HUES64 (cell line): ENCODE data around the gene KNSTRN.
A peak's percentile ranks its signal among the peaks of the same experiment; 100 is the strongest.

Experiments
- H3K27ac ChIP-seq: 2 replicates; pipeline ENCODE4 v1.7.0; 2013; ENCODE audit warnings: low read depth, low read length, inconsistent platforms
- H3K27me3 ChIP-seq: 2 replicates; pipeline ENCODE4 v1.6.1; 2013; ENCODE audit warnings: mild to moderate bottlenecking, low read length; ENCODE audit not compliant: insufficient read depth
- H3K36me3 ChIP-seq: 2 replicates; pipeline ENCODE4 v1.6.1; 2013; ENCODE audit warnings: mild to moderate bottlenecking, low read length; ENCODE audit not compliant: insufficient read depth
- H3K4me1 ChIP-seq: 2 replicates; pipeline ENCODE4 v1.6.1; 2013; ENCODE audit warnings: mild to moderate bottlenecking, low read length, moderate library complexity; ENCODE audit not compliant: insufficient read depth
- H3K4me3 ChIP-seq: 2 replicates; pipeline ENCODE4 v1.5.1; 2013; ENCODE audit warnings: mild to moderate bottlenecking, low read length, moderate library complexity
- H3K9ac ChIP-seq: 2 replicates; pipeline ENCODE4 v1.6.1; 2013; ENCODE audit warnings: mild to moderate bottlenecking, low read depth, low read length
- H3K9me3 ChIP-seq: 2 replicates; pipeline ENCODE4 v1.6.1; 2013; ENCODE audit warnings: low read depth, low read length; ENCODE audit not compliant: insufficient read depth
- WGBS: fragments of 150-250, 120-280 bp; methylation state at CpG from one replicate; pipeline ENCODE4 v1.1.7; 2013; ENCODE audit warnings: missing lambda C conversion rate; 5-methylcytosine and 5-hydroxymethylcytosine counted together

KNSTRN gene

DNA sequence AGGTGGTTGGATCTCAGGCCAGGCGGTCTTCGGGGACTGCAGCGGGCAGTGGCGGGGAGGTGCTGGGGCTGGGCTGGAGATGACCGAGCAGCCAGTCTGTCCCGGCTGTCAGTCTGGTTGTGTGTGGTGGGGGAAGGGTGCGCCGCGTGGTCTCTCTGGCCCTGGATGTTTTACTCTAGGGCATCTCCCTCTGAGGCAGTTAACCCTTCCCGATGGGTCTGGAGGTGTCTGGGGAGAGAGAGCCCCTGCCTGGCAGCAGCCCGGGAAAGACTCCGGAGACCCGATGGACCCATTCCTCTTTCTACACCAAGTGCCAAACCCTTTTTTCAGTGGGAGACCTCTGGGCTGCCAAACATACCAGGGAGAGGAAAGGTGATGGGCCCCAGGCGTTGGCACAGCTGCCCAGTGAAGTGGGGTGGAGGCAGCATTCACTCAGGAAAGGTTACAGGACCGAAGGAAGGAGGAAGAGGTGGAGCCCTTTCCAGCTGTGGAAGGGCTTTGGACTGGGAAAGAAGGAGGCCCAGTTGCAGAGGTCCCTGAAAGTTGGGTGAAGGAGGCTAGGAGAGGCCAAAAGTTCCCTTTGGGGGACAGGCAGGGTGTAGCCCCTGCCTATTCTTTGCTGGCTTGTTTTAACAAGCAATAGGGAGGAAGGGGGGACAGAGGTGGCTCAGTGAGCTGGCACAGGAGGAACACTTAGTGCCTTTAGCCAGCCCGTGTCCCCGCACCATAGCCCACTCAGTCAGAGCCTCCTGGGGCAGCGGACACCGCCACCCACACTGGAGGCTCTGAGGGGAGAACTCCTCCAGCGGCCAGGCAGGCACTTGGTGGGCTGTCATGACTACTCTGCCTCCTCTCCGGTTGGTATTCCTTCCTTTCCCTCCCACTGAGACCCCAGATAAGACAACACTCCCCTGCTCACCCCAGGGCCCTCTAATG, 55.5 kb downstream of the KNSTRN start:
- H3K4me3 ChIP-seq, result peak overlapping the region; percentile 66
- WGBS, result 26% methylated on average over 19 of the region's 21 CpGs

GRCh38 chr15:40438712-40439111, 56.2 kb downstream of the KNSTRN start:
- 0 out of 2 replicates have a peak overlapping the region, but pooled peaks have one; percentile 76 for H3K9ac ChIP-seq
- no peaks in the 10 kb centered on the region for H3K36me3 ChIP-seq
- H3K27me3 ChIP-seq, result peaks cover 54% of the 10 kb centered on the region
- H3K9me3 ChIP-seq, result no peaks in the 10 kb centered on the region
- no peak overlapping the region for H3K27ac ChIP-seq
- WGBS, result 39% methylated on average over 12 of the region's 12 CpGs
- peaks cover 49% of the 10 kb centered on the region for H3K4me1 ChIP-seq
- peak overlapping the region; percentile 66 for H3K4me3 ChIP-seq

More for the DNA sequence above, 55.5 kb downstream of the KNSTRN start:
- Histone ChIP-seq H3K36me3 (no peaks in the 10 kb centered on the region), H3K4me1 (peaks cover 42% of the 10 kb centered on the region), H3K27ac (no peak overlapping the region), H3K9me3 (no peaks in the 10 kb centered on the region), H3K27me3 (peaks cover 61% of the 10 kb centered on the region), H3K9ac (peak overlapping the region; percentile 43)

- H3K36me3 ChIP-seq, result no peaks in the 10 kb centered on the region
- under 1% methylated on average over 15 of the region's 15 CpGs for WGBS
- no peaks in the 10 kb centered on the region for H3K9me3 ChIP-seq
- H3K4me3 ChIP-seq, result peak overlapping the region; percentile 66
- peaks cover 46% of the 10 kb centered on the region for H3K27me3 ChIP-seq
- H3K4me1 ChIP-seq, result peaks cover 57% of the 10 kb centered on the region
- H3K9ac ChIP-seq, result peak overlapping the region; percentile 76
- peak overlapping the region; percentile 84 for H3K27ac ChIP-seq
Observed at GRCh38 chr15:40439461-40439959, 57.0 kb downstream of the KNSTRN start.

DNA sequence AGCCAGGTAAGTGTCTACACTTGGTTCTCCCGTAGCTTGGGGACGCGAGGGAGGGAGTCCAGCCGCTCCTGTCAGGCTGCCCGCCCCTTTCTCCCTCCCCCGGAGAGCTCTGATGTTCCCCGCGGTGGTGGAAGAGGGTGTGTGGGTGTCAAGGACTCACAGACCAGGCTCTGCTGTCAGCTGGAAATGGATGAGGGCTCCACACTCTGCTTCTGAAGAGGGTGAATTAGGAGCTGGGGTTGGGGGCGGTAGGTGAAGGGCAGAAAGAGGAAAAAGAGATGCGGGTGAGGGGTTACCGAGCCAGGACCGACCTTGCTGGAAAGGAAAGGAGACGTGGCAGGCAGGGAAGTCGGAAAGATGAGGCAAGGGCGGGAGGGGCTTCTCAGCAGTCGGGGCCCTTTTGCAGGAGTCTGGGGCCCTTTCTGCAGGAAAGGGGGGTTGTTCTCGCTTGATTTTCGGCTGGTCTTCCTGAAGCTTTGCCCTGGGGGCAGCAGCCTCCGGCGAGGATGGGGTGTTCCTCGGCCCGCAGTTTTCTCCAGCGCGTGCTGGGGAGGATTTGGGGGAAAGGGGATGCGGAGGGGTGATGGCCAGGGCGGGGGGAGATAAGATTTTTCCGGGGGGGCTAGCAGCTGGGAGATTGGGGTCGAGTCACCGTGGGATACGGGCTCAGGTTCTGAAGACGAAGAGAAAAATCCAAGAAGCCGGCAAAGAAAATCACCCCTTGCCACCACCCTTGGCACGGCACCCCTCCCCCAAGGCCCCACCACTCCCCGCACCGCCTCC, 57.6 kb downstream of the KNSTRN start:
- Histone ChIP-seq H3K27me3 (peaks cover 40% of the 10 kb centered on the region), H3K9me3 (no peaks in the 10 kb centered on the region), H3K4me1 (peaks cover 57% of the 10 kb centered on the region), H3K9ac (peak overlapping the region; percentile 76), H3K36me3 (no peaks in the 10 kb centered on the region), H3K4me3 (peak overlapping the region; percentile 66), H3K27ac (peak overlapping the region; percentile 84)
- under 1% methylated on average over 33 of the region's 35 CpGs for WGBS

- no peaks in the 10 kb centered on the region for H3K36me3 ChIP-seq
- peaks cover 32% of the 10 kb centered on the region for H3K27me3 ChIP-seq
- H3K9ac ChIP-seq, result peak within 1 kb of the TSS; percentile 77
- H3K4me1 ChIP-seq, result peaks cover 59% of the 10 kb centered on the region
- WGBS, result under 1% methylated on average over 119 of the region's 119 CpGs
- H3K27ac ChIP-seq, result peak within 1 kb of the TSS; percentile 84
- H3K9me3 ChIP-seq, result no peaks in the 10 kb centered on the region
- H3K4me3 ChIP-seq, result peak within 1 kb of the TSS; percentile 70
Observed at GRCh38 chr15:40440743-40441564, 58.4 kb downstream of the KNSTRN start, which contains the start of gene BAHD1. BAHD1 (plus strand) TSS chr15:40440953; CDS start chr15:40458465, 17,512 bp downstream.

GRCh38 chr15:40441565-40442531, 59.3 kb downstream of the KNSTRN start:
- WGBS, result under 1% methylated on average over 119 of the region's 119 CpGs
- H3K9ac ChIP-seq, result peak overlapping the region; percentile 77
- H3K4me1 ChIP-seq, result peaks cover 61% of the 10 kb centered on the region
- H3K36me3 ChIP-seq, result no peaks in the 10 kb centered on the region
- H3K4me3 ChIP-seq, result peak overlapping the region; percentile 70
- peaks cover 24% of the 10 kb centered on the region for H3K27me3 ChIP-seq
- no peak overlapping the region; the same call in 1 of the 2 replicates for H3K27ac ChIP-seq
- no peaks in the 10 kb centered on the region for H3K9me3 ChIP-seq

DNA sequence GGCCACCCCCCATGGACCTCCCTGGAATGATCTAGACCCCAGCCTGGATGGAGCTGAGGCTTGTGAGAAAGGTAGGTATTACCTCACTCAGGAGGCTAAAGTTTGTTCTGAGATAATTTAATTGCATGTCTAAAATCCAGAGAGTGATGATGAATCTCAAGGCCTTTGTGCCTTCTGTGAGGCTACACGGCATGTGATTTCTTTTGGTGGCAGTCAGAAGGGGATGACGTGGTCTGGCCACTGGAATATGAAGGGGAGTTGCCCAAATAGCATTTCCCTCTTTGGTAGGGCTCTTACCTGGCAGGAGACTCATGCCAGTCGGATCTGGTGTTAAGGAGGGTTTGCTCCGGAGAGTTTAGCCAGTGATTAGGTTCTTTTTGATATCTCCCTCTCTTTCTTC, 60.7 kb downstream of the KNSTRN start:
- WGBS, result 77% methylated on average over 3 of the region's 4 CpGs
- Histone ChIP-seq H3K36me3 (no peaks in the 10 kb centered on the region), H3K27ac (no peak overlapping the region), H3K9ac (no peak overlapping the region), H3K4me3 (peak overlapping the region; percentile 70; the same call in 1 of the 2 replicates), H3K27me3 (peaks cover 10% of the 10 kb centered on the region), H3K9me3 (no peaks in the 10 kb centered on the region), H3K4me1 (peaks cover 50% of the 10 kb centered on the region)

GRCh38 chr15:40443846-40444245, 61.3 kb downstream of the KNSTRN start:
- Histone ChIP-seq H3K27me3 (peaks cover 4% of the 10 kb centered on the region; the same call in 1 of the 2 replicates), H3K9me3 (no peaks in the 10 kb centered on the region), H3K9ac (no peak overlapping the region), H3K4me3 (0 out of 2 replicates have a peak overlapping the region, but pooled peaks have one; percentile 70), H3K27ac (no peak overlapping the region), H3K36me3 (no peaks in the 10 kb centered on the region), H3K4me1 (peaks cover 44% of the 10 kb centered on the region)
- 82% methylated on average over 3 of the region's 3 CpGs for WGBS
